Germinal center (tissue), 1 donor: ENCODE measurements around the gene SUSD4.

Source experiments
- DNase-seq: peaks from one replicate; pipeline ENCODE4 v3.0.0; 2012; ENCODE audit warnings: mixed read lengths, low spot score

The SUSD4 gene

DNA sequence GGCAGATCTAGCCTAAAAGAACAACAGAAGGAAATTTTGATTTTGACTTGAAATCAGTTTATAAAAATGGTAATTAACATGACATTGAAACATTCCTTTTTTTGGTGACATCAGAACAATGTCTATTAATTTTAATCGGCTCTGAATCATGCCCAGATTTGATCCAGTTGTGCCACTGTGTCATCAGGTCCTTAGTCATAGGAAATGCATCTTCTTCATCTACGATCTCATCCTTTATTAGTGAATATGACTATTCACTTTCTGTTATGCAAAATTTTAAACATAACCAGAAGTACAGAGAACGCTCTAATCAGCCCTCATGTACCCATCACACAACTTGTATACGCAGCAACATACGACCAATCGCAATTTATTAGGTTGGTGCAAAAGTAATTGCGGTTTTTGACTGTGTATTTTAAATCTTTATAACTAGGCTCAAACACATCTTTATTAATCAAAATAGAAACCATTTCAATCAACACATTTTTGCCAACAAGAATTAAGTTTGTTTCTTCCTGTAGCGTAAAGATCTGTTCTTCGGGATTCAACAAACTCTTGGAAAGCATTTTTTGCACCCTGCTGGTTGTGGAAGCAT, 180.6 kb downstream of the SUSD4 start:
- no peak for DNase-seq

DNA sequence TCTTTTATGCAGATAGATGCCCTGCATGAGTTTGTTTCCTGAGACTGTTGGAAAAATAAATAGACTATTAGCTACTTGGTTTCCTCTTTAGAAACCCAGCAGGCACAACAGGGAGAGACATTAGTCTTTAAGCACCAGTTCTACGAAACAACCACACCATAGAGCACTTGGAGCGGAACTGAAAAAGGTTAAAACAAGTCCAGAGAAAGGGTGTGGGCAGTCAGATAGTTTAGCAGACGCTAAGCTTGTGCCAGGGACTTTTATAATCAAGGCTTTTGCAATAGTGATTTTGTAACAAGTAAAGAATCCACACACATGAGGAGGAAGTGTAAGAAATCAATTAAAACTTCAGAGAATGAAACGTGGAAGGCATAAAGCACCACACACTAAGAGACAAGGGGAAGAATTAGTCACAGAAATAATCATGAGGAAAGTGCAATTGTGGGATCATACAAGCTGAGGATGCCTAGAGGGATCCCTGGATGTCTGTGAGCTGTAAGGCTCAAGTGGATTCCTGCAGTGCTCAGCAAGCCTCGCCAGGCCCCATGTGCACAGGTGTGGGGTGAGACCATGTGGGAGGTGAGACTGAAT, 183.2 kb downstream of the SUSD4 start:
- DNase-seq = no peak

DNA sequence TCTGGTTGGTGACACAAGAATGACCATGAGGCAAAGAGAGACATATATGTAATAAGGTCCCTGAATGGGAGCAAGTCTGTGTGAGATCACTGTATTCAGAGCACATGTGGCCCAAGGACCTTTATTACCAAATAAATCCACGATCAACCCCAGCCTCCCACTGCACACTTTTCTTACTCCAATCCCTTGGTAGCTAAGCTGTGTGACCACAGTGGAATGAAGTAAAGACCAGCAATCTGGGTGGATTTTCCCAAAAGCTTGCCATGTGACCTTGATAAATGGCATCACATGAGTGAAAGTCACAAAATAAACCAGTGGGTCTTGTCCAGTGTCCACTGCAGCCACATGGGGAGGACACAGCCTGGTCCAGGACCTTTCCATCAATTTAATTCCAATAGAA, 184.2 kb downstream of the SUSD4 start:
- no peak for DNase-seq

DNA sequence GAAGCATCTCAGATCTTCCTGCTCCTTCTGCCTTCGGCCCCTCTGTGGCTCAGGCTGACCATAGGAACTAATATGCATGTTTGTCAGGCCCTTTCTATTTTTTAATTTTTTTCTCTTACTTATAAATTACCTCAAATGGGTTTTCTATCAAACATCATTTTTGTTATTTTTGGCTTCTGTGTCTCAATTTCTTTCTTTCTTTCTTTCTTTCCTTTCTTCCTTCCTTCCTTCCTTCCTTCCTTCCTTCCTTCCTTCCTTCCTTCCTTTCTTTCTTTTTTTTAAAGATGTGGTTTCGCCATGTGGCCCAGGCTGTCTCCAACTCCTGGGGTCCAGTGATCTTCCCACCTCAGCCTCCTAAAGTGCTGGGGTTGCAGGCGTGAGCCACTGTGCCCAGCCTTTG, 184.7 kb downstream of the SUSD4 start:
- no peak for DNase-seq

DNA sequence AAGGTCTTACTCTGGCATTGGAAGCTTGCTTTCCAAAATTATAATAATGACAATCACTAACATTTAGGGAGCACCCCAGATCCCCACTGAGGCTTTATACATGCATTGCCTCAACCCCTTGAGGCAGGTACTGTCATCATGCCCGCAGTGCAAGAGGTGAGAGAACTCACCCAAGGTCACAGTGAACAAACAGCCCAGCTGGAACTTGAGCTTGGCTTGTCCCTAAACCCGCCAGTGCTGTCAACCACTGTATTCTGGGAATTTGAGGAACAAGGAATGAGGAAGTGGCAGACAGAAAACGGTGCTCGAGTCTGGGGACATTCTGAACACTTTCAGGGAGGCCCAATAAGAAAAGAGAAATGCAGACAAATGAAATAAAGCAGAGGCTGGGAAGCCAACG, 186.3 kb downstream of the SUSD4 start:
- DNase-seq = no peak

DNA sequence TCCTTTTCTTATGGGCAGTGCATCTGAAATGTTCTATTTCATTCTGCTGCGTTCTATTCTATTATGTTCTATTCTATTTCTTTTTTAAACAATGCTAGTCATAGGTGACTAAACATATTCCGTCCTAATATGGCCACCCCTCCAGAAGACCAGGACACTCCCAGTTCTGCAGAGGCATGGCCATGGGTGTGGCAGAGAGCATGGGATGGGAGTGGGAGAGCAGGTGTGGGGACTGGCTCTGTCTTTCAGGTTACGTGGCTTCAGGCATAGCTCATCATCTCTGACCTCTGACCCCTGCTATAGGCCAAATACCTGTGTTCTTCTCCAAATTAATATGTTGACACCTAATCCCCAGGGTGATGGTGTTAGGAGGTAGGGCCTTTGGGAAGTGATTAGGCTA, 187.5 kb downstream of the SUSD4 start:
- no peak for DNase-seq

DNA sequence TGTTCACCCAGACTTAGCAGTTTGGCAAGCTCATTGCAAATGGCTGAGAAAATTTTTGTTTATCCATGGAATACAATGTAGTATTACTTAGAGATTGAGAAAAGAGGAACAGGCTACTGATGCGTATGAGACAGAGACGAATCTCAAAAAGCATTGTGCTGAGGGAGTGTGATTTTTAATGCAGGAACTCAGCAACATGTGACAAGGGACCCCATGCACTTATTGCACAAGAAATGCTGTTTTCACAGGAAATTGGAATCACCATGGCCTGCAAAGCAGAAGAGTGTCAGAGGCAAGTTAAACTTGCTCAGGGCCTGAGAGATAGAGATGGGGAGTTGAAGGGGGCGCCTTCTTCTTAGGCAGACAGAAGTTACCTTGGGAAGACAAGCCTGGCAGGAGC, 188.3 kb downstream of the SUSD4 start:
- DNase-seq = no peak

DNA sequence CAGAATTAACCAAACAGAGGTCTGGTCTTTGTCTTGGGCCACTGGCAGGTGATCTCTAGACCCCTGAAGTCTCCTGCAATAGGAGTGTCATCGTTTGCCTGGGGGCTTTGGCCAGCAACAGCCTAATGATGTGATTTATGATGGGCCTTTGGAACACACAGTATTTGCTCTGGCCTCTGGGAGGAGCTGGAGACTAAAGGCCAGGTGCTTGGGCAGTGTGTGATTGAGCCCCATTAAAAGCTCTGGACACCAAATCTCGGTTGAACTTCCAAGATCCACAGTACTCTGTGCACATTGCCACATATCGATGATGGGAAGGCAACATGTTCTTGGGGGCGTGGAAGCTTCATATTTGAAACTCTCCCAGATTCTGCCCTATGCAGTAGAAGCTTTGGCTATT, 188.9 kb downstream of the SUSD4 start:
- no peak for DNase-seq
